HCEC 1CT (cell line): ENCODE data around the gene AUNIP.

Experiments
- DNase-seq: peaks from one replicate; pipeline ENCODE4 v3.0.0-alpha.2; 2017

The AUNIP gene

GRCh38 chr1:25787760-25788166, 71.5 kb downstream of the AUNIP start:
- DNase-seq: no peak

GRCh38 chr1:25786887-25787759, 72.1 kb downstream of the AUNIP start:
- DNase-seq: peak; percentile 11

GRCh38 chr1:25785333-25786067, 73.8 kb downstream of the AUNIP start:
- DNase-seq: no peak

DNA sequence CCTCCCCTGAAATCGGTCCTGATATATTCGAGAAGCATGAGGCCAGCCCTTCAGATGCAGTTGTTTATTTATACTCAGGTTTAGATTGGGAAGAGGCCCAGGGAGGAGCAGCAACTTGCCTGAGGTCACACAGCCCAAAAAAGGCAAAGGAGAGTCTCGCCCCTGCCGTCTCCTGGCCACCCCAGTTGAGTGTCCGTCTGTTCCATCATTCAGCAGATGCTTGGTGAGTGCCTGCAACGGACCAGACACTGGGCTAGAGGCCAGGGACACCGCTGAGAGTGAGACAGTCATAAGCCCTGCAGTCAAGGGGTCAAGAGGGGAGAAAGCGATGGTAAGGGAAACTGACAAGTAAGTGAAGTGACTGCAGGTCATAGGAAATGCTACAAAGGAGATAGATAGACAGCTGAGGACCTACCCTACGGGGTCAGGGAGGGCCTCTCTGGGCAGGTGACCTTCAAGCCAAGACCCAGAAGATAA, 74.6 kb downstream of the AUNIP start:
- no peak for DNase-seq
